Fibroblast of mammary gland (primary cell): Measurements from ENCODE around the gene CUTA.

Experiments used
- DNase-seq: peaks from one replicate; pipeline ENCODE4 v3.0.0-alpha.2; 2010; ENCODE audit warnings: low read depth
- H3K4me3 ChIP-seq: 2 replicates; pipeline ENCODE4 v1.5.1; 2011; ENCODE audit warnings: low read depth, mild to moderate bottlenecking, low read length, moderate library complexity; ENCODE audit not compliant: control insufficient read depth
- TF ChIP-seq, protein P1 (sequence below): conservative IDR thresholded peaks from 2 replicates; pipeline ENCODE4 v1.5.1; 2011; ENCODE audit warnings: low read depth, low read length, inconsistent platforms; ENCODE audit not compliant: control insufficient read depth, insufficient read depth

Gene CUTA

GRCh38 chr6:33455051-33455450 lies 37.1 kb upstream of the CUTA start:
- DNase-seq: no peak
- TF ChIP-seq, protein P1, sequence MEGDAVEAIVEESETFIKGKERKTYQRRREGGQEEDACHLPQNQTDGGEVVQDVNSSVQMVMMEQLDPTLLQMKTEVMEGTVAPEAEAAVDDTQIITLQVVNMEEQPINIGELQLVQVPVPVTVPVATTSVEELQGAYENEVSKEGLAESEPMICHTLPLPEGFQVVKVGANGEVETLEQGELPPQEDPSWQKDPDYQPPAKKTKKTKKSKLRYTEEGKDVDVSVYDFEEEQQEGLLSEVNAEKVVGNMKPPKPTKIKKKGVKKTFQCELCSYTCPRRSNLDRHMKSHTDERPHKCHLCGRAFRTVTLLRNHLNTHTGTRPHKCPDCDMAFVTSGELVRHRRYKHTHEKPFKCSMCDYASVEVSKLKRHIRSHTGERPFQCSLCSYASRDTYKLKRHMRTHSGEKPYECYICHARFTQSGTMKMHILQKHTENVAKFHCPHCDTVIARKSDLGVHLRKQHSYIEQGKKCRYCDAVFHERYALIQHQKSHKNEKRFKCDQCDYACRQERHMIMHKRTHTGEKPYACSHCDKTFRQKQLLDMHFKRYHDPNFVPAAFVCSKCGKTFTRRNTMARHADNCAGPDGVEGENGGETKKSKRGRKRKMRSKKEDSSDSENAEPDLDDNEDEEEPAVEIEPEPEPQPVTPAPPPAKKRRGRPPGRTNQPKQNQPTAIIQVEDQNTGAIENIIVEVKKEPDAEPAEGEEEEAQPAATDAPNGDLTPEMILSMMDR: no peak
- H3K4me3 ChIP-seq: peak overlapping the region; percentile 92

- peak within 1 kb of the TSS; percentile 92 for H3K4me3 ChIP-seq
- TF ChIP-seq, protein P1: no peak
- DNase-seq: peak; percentile 95
Observed at GRCh38 chr6:33454009-33454946, 36.4 kb upstream of the CUTA start, which contains the start of gene ZBTB9. TSS of gene ZBTB9 (plus strand) at chr6:33454576. CDS start at chr6:33455101, 525 bp downstream.

DNA sequence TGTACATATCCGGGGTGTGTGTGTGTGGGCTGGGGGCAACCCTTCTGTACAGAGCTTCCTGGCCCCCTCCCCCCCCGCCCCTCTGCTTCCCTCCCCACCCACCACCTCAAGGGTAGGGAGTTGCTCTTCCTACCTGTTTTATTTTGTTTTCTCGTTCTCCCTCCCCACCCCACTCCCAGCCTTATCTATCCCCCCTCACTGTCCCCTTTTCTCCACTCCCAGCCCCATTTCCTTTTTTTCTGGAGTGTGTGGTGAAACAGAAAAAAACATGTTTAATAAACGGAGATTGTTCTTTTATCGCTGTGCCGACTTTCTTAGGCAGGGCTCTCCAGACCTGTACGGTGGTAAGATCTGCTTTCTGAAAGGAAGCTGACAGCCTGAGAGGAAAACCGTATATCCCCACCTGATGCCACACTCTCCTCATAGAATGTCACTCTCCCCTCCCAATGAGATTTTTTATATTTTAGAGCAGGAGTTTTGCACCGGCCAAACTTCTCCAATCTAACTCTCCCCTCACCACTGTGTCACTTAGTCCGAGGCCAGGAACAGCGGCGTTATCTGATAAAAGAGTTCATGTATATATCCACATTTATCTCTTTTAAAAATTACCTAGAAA lies 35.6 kb upstream of the CUTA start:
- TF ChIP-seq, protein P1: no peak
- peak; percentile 8 for DNase-seq
- H3K4me3 ChIP-seq: peak overlapping the region; percentile 92

- DNase-seq: no peak
- H3K4me3 ChIP-seq: no peak overlapping the region
Observed at GRCh38 chr6:33452496-33452895, 34.6 kb upstream of the CUTA start.

GRCh38 chr6:33451606-33452005 lies 33.7 kb upstream of the CUTA start:
- DNase-seq: no peak

More at GRCh38 chr6:33452496-33452895, 34.6 kb upstream of the CUTA start:
- TF ChIP-seq, protein P1: no peak

DNA sequence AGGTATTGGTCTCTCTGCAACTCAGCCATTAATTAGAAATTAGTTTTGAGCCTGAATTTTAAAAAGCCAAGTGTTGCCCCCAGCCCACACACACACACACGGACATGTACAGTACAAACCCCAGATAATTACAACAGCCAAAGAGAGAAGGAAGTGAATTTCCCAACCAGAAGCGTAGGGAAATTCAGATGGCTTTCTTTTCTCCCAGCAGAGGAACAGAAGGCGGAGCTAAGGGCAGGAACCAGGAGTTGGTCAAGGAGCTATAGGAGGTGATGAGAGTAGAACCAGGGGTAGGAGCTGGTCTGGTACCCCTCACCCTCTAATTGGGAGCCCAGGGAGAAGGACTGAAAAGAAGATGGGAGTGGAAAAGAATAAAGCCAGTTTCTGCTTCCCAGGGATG lies 32.5 kb upstream of the CUTA start:
- no peak for DNase-seq
- TF ChIP-seq, protein P1: no peak
- H3K4me3 ChIP-seq: no peak overlapping the region

More at GRCh38 chr6:33451606-33452005, 33.7 kb upstream of the CUTA start:
- no peak overlapping the region for H3K4me3 ChIP-seq
- TF ChIP-seq, protein P1: no peak
